Fibroblast of lung (primary cell): Measurements from ENCODE around the gene GABRB3.

Source experiments
- CTCF ChIP-seq, 2 donors: IDR thresholded peaks in 1 of 2; conservative IDR thresholded peaks in 1 of 2; 1 replicate in 1 of 2; 2 replicates in 1 of 2; pipeline ENCODE4 v1.5.1; 2011 to 2012; ENCODE audit warnings: low read length in 2 of 2, control low read depth in 1 of 2, inconsistent platforms in 1 of 2, low read depth in 1 of 2, mild to moderate bottlenecking in 1 of 2
- EZH2 ChIP-seq: IDR thresholded peaks from 2 replicates; pipeline ENCODE4 v1.5.1; 2012; ENCODE audit warnings: low read length, control low read depth, mild to moderate bottlenecking; ENCODE audit errors: missing control alignments

GRCh38 chr15:26580943-26581342 is 191.9 kb downstream of the GABRB3 start:
- TF ChIP-seq CTCF (conservative IDR thresholded peaks at IDR 0.05 in 1 of 2, IDR thresholded peaks at IDR 0.05 in 1 of 2; ENCODE audit: low read depth in 1 of 2, low read length in 2 of 2) (no peak), EZH2 (no peak)
